Stomach smooth muscle (tissue), 2 donors: ENCODE data around the gene SARDH.
"Not testable (repeated sequence)": the region's sequence is repeated elsewhere in the genome, so short reads cannot be mapped to it uniquely, and the experiment has no call there.

Source experiments
- H3K27ac ChIP-seq: one replicate; pipeline ENCODE4 v1.7.0; 2013; ENCODE audit warnings: mild to moderate bottlenecking, low read length, inconsistent platforms
- H3K27me3 ChIP-seq, 2 donors: one replicate each; pipeline ENCODE4 v1.7.0; 2013; ENCODE audit warnings: low read length in 2 of 2; ENCODE audit not compliant: insufficient read depth in 2 of 2, control insufficient read depth in 1 of 2
- H3K36me3 ChIP-seq, 2 donors: one replicate each; pipeline ENCODE4 v1.7.0; 2013; ENCODE audit warnings: low read length in 2 of 2; ENCODE audit not compliant: control insufficient read depth in 2 of 2, insufficient read depth in 2 of 2
- H3K4me1 ChIP-seq: one replicate; pipeline ENCODE4 v1.7.0; 2013; ENCODE audit warnings: low read length; ENCODE audit not compliant: control insufficient read depth, insufficient read depth
- H3K4me3 ChIP-seq, 2 donors: one replicate each; pipeline ENCODE4 v1.7.0; 2013; ENCODE audit warnings: low read length in 2 of 2
- H3K9ac ChIP-seq, 2 donors: one replicate each; pipeline ENCODE4 v1.7.0; 2013; ENCODE audit warnings: low read length in 2 of 2, mild to moderate bottlenecking in 1 of 2
- H3K9me3 ChIP-seq, 2 donors: one replicate each; pipeline ENCODE4 v1.7.0; 2013; ENCODE audit warnings: low read length in 2 of 2; ENCODE audit not compliant: control insufficient read depth in 2 of 2
- donor health status: healthy.
- donor health status: Pancreatic carcinoma.

SARDH gene

DNA sequence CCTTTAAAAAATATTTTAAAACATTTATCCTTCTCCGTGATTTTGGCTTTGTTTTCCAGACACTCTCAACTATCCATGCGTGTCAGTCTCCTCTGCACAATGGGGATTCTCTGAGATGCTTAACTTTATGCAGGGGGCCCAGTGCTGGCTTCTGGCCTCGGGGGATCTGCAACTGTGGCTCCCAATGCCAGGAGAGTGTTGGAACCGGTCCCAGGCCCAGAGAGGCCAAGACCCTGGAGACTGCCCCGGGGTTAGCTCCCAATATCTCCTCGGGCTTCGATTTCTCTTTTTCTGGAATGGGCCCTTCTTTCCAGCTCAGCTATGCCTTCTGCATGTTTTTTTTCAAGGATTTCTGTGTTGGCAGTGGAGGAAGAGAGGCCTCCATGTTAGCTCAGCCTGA lies 20.1 kb upstream of the SARDH start:
- Histone ChIP-seq H3K4me3 (no peak overlapping the region), H3K9ac (no peak overlapping the region), H3K9me3 (no peaks in the 10 kb centered on the region), H3K27me3 (peaks cover 5 to 12% of the 10 kb centered on the region in 2 donors), H3K36me3 (peaks cover 0 to 2% of the 10 kb centered on the region in 2 donors), H3K4me1 (peaks cover 3% of the 10 kb centered on the region), H3K27ac (no peak overlapping the region)

DNA sequence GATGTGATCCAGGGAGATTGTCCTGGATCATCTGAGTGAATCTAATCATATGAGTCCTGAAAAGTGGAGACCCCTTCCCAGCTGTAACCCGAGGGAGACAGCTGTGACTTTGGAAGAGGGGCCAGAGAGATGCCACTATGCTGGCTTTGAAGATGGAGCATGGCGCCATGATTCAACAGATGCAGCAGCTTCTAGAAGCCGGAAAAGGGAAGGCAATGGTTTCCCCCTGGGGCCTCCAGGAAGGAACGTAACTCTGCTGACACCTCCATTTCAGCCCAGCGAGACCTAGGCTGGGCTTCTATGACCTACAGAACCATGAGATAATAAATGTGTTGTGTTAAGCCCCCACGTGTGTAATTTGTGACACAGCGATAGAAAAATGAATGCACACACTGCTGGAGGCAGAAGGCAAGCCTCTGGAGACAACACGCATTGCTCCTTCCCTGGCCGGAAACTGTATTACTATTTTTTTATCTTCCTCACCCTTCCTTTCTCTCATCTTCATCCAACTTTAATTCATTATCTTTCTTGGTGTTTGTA lies 16.6 kb upstream of the SARDH start:
- H3K27ac ChIP-seq, result no peak overlapping the region
- no peaks in the 10 kb centered on the region for H3K9me3 ChIP-seq
- no peak overlapping the region for H3K9ac ChIP-seq
- H3K4me1 ChIP-seq, result peaks cover 3% of the 10 kb centered on the region
- H3K36me3 ChIP-seq, result no peaks in the 10 kb centered on the region
- peaks cover 12 to 16% of the 10 kb centered on the region in 2 donors for H3K27me3 ChIP-seq
- H3K4me3 ChIP-seq, result no peak overlapping the region

DNA sequence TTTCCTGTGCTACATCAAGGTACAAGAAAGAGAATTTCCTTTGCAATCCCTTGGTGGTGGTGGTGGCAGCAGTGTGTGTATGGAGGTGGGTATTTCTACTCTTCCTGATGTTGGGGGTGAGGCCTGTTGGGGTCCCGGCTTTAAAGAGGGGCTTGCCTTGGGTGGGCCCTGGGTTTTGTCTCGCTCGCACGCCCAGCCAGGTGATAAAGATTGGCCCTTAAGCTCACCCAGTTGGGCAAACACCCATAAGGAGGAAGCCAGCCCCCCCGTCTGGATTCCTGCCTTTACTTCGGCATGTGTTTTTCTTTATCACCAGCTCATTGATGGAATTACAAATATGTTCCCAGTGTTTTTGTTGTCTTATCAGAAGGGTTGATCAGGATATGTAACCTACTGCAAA lies 16.0 kb upstream of the SARDH start:
- peaks cover 2% of the 10 kb centered on the region for H3K4me1 ChIP-seq
- no peak overlapping the region for H3K4me3 ChIP-seq
- no peaks in the 10 kb centered on the region for H3K9me3 ChIP-seq
- no peak overlapping the region for H3K27ac ChIP-seq
- H3K27me3 ChIP-seq, result peaks cover 12 to 16% of the 10 kb centered on the region in 2 donors
- no peaks in the 10 kb centered on the region for H3K36me3 ChIP-seq
- no peak overlapping the region for H3K9ac ChIP-seq

DNA sequence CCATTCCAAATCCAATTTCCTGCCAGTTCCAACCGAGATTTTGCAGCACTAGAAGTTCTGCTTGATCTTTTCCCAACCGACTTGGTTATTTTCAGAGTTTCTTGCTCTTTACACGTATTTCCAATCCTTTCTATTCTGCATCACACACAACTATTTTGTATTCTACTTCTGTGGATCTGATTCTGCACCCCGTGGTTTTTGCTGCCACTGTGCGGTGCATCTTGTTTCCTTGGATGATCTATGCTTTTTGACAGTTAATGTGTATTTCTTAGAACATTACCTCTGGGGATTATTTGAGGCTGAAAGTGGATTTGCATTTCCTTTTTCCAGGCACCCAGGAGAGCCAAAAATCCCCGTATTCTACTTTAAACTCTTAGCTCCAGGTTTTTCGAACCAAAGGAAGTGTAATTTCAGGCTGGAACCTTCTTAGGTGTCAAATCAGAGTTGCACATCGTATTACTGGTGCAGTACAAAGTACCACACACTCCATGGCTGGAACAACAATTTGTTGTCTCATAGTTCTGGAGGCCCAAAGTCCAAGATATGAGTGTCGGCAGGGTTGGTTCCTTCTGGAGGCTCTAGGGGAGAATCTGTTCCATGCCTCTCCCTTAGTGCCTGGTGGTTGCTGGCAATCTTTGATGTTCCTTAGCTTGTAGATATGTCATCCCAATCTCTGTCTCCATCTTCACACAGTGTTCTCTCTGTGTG lies 14.7 kb upstream of the SARDH start:
- H3K9me3 ChIP-seq, result no peaks in the 10 kb centered on the region
- peaks cover 12 to 16% of the 10 kb centered on the region in 2 donors for H3K27me3 ChIP-seq
- no peaks in the 10 kb centered on the region for H3K36me3 ChIP-seq
- no peaks in the 10 kb centered on the region for H3K4me1 ChIP-seq
- no peak overlapping the region for H3K9ac ChIP-seq
- no peak overlapping the region for H3K27ac ChIP-seq
- no peak overlapping the region for H3K4me3 ChIP-seq

DNA sequence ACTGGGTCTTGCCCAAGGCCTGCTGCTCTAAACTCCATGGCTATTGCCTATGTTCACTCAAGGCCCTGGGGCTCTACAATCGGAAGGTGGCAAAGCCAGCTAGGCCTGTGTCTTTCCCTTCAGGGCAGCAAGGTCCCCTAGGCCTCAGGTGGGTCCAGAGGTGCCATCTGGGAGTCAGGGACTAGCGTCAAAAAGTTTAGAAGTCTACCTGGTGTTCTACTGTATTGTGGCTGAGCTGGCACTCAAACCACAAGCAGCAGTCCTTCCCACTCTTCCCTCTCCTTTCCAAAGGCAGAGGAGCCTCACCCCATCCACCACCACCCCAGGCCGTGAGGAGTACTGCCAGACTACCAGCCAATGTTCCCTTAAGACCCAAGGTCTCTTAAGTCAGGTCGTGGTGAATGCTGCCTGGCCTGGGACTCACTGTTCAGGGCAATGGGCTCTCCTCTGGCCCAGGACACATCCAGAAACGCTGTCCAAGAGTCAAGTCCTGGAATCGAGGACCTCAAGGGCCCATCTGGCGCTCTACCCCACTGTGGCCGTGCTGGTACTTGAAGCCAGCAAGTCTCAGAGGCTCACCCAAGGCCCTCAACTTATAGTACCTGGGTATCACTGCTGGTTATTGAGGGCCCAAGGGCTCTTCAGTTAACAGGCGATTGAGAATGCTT lies 13.0 kb upstream of the SARDH start:
- Histone ChIP-seq H3K27me3 (peaks cover 12 to 13% of the 10 kb centered on the region in 2 donors), H3K4me1 (no peaks in the 10 kb centered on the region), H3K36me3 (no peaks in the 10 kb centered on the region), H3K4me3 (no peak overlapping the region), H3K9ac (no peak overlapping the region), H3K27ac (no peak overlapping the region), H3K9me3 (no peaks in the 10 kb centered on the region)

DNA sequence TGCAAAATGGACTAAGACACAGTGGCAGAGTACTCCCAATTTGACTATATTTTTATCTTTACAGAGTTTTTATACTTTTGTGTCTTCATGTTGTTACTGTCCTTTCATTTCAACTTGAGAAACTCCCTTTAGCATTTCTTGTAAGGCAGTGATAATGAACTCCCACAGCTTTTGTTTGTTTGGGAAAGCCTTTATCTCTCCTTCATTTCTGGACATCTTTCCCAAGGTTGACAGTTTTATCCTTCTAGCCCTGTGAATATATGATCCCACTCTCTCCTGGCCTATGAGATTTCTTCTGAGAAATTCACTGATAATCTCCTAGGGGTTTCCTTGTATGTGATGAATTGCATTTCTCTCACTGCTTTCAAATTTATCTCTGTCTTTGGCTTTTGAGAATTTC lies 9.2 kb upstream of the SARDH start:
- Histone ChIP-seq H3K27ac (no peak overlapping the region), H3K4me1 (no peaks in the 10 kb centered on the region), H3K4me3 (no peak overlapping the region), H3K36me3 (no peaks in the 10 kb centered on the region), H3K9ac (no peak overlapping the region), H3K9me3 (no peaks in the 10 kb centered on the region), H3K27me3 (peaks cover 0 to 3% of the 10 kb centered on the region in 2 donors)

DNA sequence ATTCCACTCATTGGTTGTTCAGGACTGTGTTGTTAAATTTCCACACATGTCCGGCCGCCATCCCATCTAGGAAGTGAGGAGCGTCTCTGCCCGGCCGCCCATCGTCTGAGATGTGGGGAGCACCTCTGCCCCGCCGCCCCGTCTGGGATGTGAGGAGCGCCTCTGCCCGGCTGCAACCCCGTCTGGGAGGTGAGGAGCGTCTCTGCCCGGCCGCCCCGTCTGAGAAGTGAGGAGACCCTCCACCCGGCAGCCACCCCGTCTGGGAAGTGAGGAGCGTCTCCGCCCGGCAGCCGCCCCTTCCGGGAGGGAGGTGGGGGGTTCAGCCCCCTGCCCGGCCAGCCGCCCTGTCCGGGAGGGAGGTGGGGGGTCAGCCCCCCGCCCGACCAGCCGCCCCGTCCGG lies 6.4 kb upstream of the SARDH start:
- H3K27ac ChIP-seq, H3K4me3 ChIP-seq, H3K27me3 ChIP-seq, H3K4me1 ChIP-seq, H3K9ac ChIP-seq, H3K36me3 ChIP-seq, H3K9me3 ChIP-seq: not testable (repeated sequence)

DNA sequence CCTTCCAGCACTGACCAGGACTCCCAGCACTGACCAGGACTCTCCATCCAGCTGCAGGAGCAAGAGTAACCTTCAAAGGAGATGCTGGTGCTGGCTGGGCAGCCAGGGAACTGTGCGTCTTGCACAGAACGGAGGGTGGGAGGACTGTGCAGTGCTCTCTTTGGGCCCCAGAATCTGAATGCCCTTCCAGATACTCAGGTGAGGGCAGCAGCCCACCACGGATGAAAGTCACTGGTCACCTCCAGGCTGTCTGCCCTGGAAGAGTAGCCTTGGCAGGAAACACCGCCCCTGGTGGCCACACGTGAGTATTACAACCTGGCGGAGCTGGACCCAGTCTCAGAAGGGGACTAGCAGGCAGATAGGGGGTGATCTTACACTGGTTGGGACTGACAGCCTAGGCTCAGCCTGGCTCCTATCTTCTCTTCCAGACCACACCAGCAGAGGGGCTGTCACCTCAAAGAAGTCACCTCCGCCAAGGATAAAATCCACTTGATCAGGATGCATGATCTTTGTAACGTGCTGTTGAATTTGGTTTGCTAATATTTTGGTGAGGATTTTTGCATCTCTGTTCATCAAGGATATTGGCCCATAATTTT lies 4.8 kb upstream of the SARDH start:
- Histone ChIP-seq H3K4me3 (no peak overlapping the region), H3K27me3 (no peaks in the 10 kb centered on the region), H3K9ac (no peak overlapping the region), H3K9me3 (no peaks in the 10 kb centered on the region), H3K36me3 (no peaks in the 10 kb centered on the region), H3K4me1 (peaks cover under 1% of the 10 kb centered on the region), H3K27ac (no peak overlapping the region)

DNA sequence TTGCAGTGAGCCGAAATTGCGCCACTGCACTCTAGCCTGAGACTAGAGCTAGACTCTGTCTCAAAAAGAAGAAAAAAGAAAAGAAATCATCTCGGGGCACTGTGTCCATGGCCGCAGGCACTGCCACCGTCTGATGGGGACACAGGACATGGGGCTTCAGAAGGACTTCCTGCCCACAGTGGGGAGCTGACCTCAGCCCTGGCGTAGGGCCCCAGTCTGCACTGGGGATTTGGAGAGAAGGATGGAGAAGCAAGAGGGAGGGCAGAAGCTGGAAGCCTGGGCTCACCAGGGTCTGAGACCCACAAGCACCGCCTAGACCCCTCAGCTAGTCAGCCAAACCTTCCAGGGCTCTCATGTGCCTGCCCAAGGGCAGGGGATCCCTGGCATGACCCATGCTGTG lies 4.1 kb upstream of the SARDH start:
- peaks cover 7% of the 10 kb centered on the region for H3K4me1 ChIP-seq
- no peak overlapping the region for H3K9ac ChIP-seq
- no peaks in the 10 kb centered on the region for H3K27me3 ChIP-seq

DNA sequence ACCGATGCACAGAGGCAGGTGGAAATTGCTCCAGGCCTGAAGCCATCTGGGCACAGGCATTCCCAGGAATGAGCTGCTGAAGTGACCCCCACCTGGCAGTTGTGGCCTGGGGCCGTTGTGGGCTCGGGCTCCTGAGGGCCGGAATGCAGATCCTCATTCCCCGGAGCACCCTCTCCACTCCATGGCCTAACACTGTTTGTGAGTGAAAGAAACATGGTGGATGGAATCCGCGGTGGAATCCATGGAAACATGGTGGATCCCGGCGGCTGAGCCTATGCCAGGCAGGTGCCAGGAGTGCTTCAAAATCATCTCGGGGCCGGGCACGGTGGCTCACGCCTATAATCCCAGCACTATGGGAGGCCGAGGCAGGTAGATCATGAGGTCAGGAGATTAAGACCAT lies 3.6 kb upstream of the SARDH start:
- H3K9me3 ChIP-seq, result no peaks in the 10 kb centered on the region
- no peak overlapping the region for H3K27ac ChIP-seq
- no peak overlapping the region for H3K4me3 ChIP-seq
- H3K27me3 ChIP-seq, result no peaks in the 10 kb centered on the region
- peaks cover 10% of the 10 kb centered on the region for H3K4me1 ChIP-seq
- H3K36me3 ChIP-seq, result no peaks in the 10 kb centered on the region
- H3K9ac ChIP-seq, result no peak overlapping the region

More for the DNA sequence above, 4.1 kb upstream of the SARDH start:
- H3K36me3 ChIP-seq, result no peaks in the 10 kb centered on the region
- H3K4me3 ChIP-seq, result no peak overlapping the region
- H3K9me3 ChIP-seq, result no peaks in the 10 kb centered on the region
- H3K27ac ChIP-seq, result no peak overlapping the region

DNA sequence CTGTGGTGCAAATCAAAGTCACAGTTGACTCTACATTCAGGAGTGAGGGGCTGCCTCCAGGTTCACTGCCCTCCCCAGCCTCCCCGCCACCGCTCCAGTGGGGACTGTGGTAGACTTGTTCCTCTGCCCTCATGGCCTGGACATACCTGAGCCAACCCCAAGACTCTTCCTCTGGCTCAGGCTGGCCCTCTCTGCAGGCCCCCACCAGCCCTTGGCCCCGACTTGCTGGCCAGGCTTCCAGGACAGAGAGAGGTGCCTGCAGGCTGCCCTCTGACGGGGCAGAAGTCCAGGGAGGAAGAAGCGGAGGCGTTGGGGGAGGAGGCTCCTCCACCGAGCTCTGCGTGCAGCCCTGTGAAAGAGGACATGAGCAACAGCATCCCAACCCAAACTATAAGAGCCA lies 2.8 kb upstream of the SARDH start:
- H3K27me3 ChIP-seq, result no peaks in the 10 kb centered on the region
- H3K4me3 ChIP-seq, result no peak overlapping the region
- H3K4me1 ChIP-seq, result peaks cover 10% of the 10 kb centered on the region
- no peak overlapping the region for H3K27ac ChIP-seq
- H3K9me3 ChIP-seq, result no peaks in the 10 kb centered on the region
- no peak overlapping the region for H3K9ac ChIP-seq
- no peaks in the 10 kb centered on the region for H3K36me3 ChIP-seq
